HCT116 (cell line): ENCODE data around the gene COQ8B. TPM values are rescaled to one million over a fixed set of nuclear protein-coding genes. Genes with fewer than 3 reads are reported as not detected.

Experiments used
- ATAC-seq: fragments of 200-7000 bp; cut with Tn5 transposase; 2 replicates; pipeline ENCODE4 v1.9.1; 2020; ENCODE audit warnings: mild to moderate bottlenecking, moderate library complexity
- BruUV-seq: library from RNA; stranded (reverse); fragments of 400-500 nt; replicated peaks from 2 replicates; lab custom pipeline; 2021; lab: Mats Ljungman, UMichigan
- CTCF ChIA-PET: fragments of 300-600 bp; sonication (Branson Sonifier 250); formaldehyde crosslinking; loops from one replicate; lab custom pipeline; 2021; ENCODE audit warnings: antibody characterized with exemption; lab: Charles Lee
- POLR2A ChIA-PET: fragments of 300-600, 350-600 bp; sonication (Branson Sonifier 250); formaldehyde crosslinking; loops from one replicate; lab custom pipeline; 2021; ENCODE audit warnings: antibody characterized with exemption; lab: Charles Lee
- RAD21 ChIA-PET, 2 experiments: fragments of 300-600 bp; sonication (Branson Sonifier 250); formaldehyde crosslinking; loops; one replicate each; lab custom pipeline; 2023; ENCODE audit warnings: low total read pairs in 2 of 2; ENCODE audit not compliant: uncharacterized antibody in 2 of 2, unreplicated experiment in 2 of 2, low non-redundant PET in 1 of 2; lab: Charles Lee
- DNase-seq: peaks from one replicate; pipeline ENCODE4 v3.0.0-alpha.2; 2010; ENCODE audit warnings: low read depth, low spot score
- H2AFZ ChIP-seq: fragments of 200-600 bp; shearing (Covaris generic), sonication (generic); 2 replicates; pipeline ENCODE4 v1.6.1; 2017; ENCODE audit warnings: low read depth, mixed run types, mixed read lengths, antibody characterized with exemption, low read length; ENCODE audit not compliant: poor library complexity, severe bottlenecking
- H3K27ac ChIP-seq: 2 replicates; pipeline ENCODE4 v1.5.1; 2012; ENCODE audit warnings: low read depth, low read length
- H3K27me3 ChIP-seq: fragments of 200-600 bp; sonication (generic); 2 replicates; pipeline ENCODE4 v1.6.1; 2016; ENCODE audit warnings: mixed run types, low read length, mixed read lengths; ENCODE audit not compliant: insufficient read depth
- H3K36me3 ChIP-seq, 2 experiments: fragments of 200-500 bp in 1 of 2; fragments of 200-600 bp in 1 of 2; sonication (Bioruptor generic) in 1 of 2; sonication (generic) in 1 of 2; 2 replicates each; pipeline versions ENCODE4 v1.5.1 to v1.6.1; 2014 to 2016; ENCODE audit warnings: low read length in 2 of 2, inconsistent platforms in 1 of 2, mixed read lengths in 1 of 2, mixed run types in 1 of 2; ENCODE audit not compliant: insufficient read depth in 2 of 2, control insufficient read depth in 1 of 2
- H3K4me1 ChIP-seq, 2 experiments: fragments of 200-600 bp in 1 of 2; sonication (generic) in 1 of 2; 2 replicates each; pipeline versions ENCODE4 v1.5.1 to v1.6.1; 2012 to 2017; ENCODE audit warnings: low read length in 2 of 2, inconsistent platforms in 1 of 2, mild to moderate bottlenecking in 1 of 2, mixed read lengths in 1 of 2, mixed run types in 1 of 2, moderate library complexity in 1 of 2; ENCODE audit not compliant: insufficient read depth in 2 of 2, control insufficient read depth in 1 of 2
- H3K4me2 ChIP-seq: fragments of 200-600 bp; sonication (generic); 2 replicates; pipeline ENCODE4 v1.6.1; 2017; ENCODE audit warnings: mixed run types, low read length, mixed read lengths
- H3K4me3 ChIP-seq, 2 experiments: fragments of 200-600 bp in 1 of 2; sonication (generic) in 1 of 2; replicated peaks in 1 of 2; 2 replicates each; pipeline ENCODE4 v1.5.1; 2011 to 2016; ENCODE audit warnings: low read length in 2 of 2, control low read depth in 1 of 2, low read depth in 1 of 2, mild to moderate bottlenecking in 1 of 2, mixed read lengths in 1 of 2, mixed run types in 1 of 2
- H3K79me2 ChIP-seq: fragments of 200-600 bp; sonication (generic); 2 replicates; pipeline ENCODE4 v1.6.1; 2017; ENCODE audit warnings: mild to moderate bottlenecking, mixed run types, low read length, moderate library complexity, mixed read lengths; ENCODE audit not compliant: insufficient read depth
- H3K9ac ChIP-seq: fragments of 200-600 bp; sonication (generic); 2 replicates; pipeline ENCODE4 v1.6.1; 2016; ENCODE audit warnings: low read length, mixed read lengths
- H3K9me2 ChIP-seq: fragments of 200-600 bp; sonication (generic), shearing (Covaris generic); 2 replicates; pipeline ENCODE4 v1.6.1; 2017; ENCODE audit warnings: mixed run types, mild to moderate bottlenecking, moderate library complexity; ENCODE audit not compliant: insufficient read depth
- H3K9me3 ChIP-seq, 2 experiments: fragments of 200-500 bp in 1 of 2; fragments of 200-600 bp in 1 of 2; sonication (Bioruptor generic) in 1 of 2; sonication (generic) in 1 of 2; 2 replicates each; pipeline ENCODE4 v1.6.1; 2014 to 2017; ENCODE audit warnings: low read length in 2 of 2, mixed read lengths in 2 of 2, inconsistent platforms in 1 of 2, low read depth in 1 of 2, mild to moderate bottlenecking in 1 of 2, mixed run types in 1 of 2, moderate library complexity in 1 of 2; ENCODE audit not compliant: control insufficient read depth in 1 of 2, insufficient read depth in 1 of 2
- H4K20me1 ChIP-seq: fragments of 200-600 bp; sonication (generic), shearing (Covaris generic); 2 replicates; pipeline ENCODE4 v1.6.1; 2017; ENCODE audit warnings: mixed run types, mild to moderate bottlenecking, moderate library complexity; ENCODE audit not compliant: insufficient read depth
- EGR1 ChIP-seq: IDR thresholded peaks from 2 replicates; pipeline ENCODE4 v1.6.1; 2012; ENCODE audit warnings: low read depth
- EZH2 ChIP-seq: fragments of 200-600 bp; sonication (generic); IDR thresholded peaks from 2 replicates; pipeline ENCODE4 v1.6.1; 2017; ENCODE audit warnings: antibody characterized with exemption, mixed run types
- EZH2phosphoT487 ChIP-seq: fragments of 200-600 bp; IDR thresholded peaks from 2 replicates; pipeline ENCODE4 v1.6.1; 2018; ENCODE audit warnings: antibody characterized with exemption, borderline replicate concordance
- JUND ChIP-seq: IDR thresholded peaks from 2 replicates; pipeline ENCODE4 v1.6.1; 2012
- POLR2A ChIP-seq: IDR thresholded peaks from 2 replicates; pipeline ENCODE4 v1.7.0; 2011; ENCODE audit warnings: borderline replicate concordance; ENCODE audit not compliant: insufficient read depth, insufficient read length; ENCODE audit errors: extremely low read depth
- SRF ChIP-seq: IDR thresholded peaks from 2 replicates; pipeline ENCODE4 v1.6.1; 2012; ENCODE audit warnings: low read depth
- intact Hi-C: fragments of 100-400 bp; cut with micrococcal nuclease; formaldehyde crosslinking; loops from 2 replicates; pipeline ENCODE4 v1.10.0; 2022
- total RNA-seq: library from RNA; stranded (reverse); gene quantifications from one replicate; pipeline ENCODE4 v1.2.1, GENCODE V29; 2021; ENCODE audit not compliant: unreplicated experiment
- TF ChIP-seq, protein P1 (sequence below): IDR thresholded peaks from 2 replicates; pipeline ENCODE4 v1.6.1; 2011; ENCODE audit warnings: mild to moderate bottlenecking, low read length, moderate library complexity; ENCODE audit not compliant: insufficient replicate concordance; ENCODE audit errors: extremely low read depth
- TF ChIP-seq, protein P2 (sequence below): IDR thresholded peaks from 2 replicates; pipeline ENCODE4 v1.6.1; 2012

COQ8B gene
- total RNA-seq, 1 experiment from 2014 or later, result 47.1 TPM

DNA sequence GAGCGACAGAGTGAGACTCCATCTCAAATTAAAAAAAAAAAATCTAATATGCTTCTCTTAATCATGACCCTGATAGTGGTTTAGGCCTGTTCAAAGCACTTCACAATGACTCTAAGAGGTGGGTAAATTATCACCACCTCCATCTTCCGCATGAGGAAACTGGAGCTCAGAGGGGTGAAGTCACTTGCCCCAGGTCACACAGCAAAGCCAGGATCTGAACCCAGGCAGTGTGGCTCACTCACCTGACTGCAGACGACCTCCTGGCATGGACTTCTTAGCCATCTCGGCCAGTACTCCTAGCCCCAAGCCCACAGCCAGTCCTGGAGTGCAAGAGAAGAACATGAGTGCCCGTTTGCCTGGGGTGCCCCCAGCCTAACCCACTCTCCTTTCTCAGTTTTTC is 6.9 kb downstream of the COQ8B start (continued):
- TF ChIP-seq, protein P1, sequence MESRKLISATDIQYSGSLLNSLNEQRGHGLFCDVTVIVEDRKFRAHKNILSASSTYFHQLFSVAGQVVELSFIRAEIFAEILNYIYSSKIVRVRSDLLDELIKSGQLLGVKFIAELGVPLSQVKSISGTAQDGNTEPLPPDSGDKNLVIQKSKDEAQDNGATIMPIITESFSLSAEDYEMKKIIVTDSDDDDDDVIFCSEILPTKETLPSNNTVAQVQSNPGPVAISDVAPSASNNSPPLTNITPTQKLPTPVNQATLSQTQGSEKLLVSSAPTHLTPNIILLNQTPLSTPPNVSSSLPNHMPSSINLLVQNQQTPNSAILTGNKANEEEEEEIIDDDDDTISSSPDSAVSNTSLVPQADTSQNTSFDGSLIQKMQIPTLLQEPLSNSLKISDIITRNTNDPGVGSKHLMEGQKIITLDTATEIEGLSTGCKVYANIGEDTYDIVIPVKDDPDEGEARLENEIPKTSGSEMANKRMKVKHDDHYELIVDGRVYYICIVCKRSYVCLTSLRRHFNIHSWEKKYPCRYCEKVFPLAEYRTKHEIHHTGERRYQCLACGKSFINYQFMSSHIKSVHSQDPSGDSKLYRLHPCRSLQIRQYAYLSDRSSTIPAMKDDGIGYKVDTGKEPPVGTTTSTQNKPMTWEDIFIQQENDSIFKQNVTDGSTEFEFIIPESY, result no peak
- TF ChIP-seq EZH2phosphoT487 (no peak), JUND (no peak), SRF (no peak), EZH2 (no peak), POLR2A (no peak)

DNA sequence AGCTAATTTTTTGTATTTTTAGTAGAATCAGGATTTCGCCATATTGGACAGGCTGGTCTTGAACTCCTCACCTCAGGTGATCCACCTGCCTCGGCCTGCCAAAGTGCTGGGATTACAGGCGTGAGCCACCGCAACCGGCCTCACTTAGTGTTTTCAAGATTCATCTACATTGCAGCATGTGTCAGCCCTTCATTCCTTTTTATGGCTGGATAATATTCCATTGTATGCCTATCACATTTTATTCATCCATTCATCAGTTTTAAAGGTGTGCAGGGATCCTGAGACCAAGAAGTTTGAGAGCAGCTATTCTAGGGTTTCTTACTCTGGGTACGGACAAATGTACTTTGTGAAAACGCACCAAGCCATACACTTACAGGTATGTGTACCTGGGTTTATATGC is 9.1 kb downstream of the COQ8B start:
- Histone ChIP-seq H3K79me2 (no peaks in the 10 kb centered on the region), H3K9ac (no peak overlapping the region), H3K4me2 (no peak overlapping the region), H3K36me3 (peaks cover 15 to 18% of the 10 kb centered on the region in 2 experiments), H3K27ac (no peak overlapping the region), H3K4me3 (no peak overlapping the region), H3K9me2 (no peaks in the 10 kb centered on the region), H4K20me1 (no peaks in the 10 kb centered on the region), H3K4me1 (no peaks in the 10 kb centered on the region), H2AFZ (no peak overlapping the region), H3K9me3 (no peaks in the 10 kb centered on the region), H3K27me3 (no peaks in the 10 kb centered on the region)
- BruUV-seq, result no TSS peak
- intact Hi-C loops, result no loop called here
- TF ChIP-seq EGR1 (no peak), EZH2phosphoT487 (no peak)
- TF ChIP-seq, protein P2, sequence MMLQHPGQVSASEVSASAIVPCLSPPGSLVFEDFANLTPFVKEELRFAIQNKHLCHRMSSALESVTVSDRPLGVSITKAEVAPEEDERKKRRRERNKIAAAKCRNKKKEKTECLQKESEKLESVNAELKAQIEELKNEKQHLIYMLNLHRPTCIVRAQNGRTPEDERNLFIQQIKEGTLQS, result no peak
- ATAC-seq (no peak), DNase-seq (no peak)
- ChIA-PET CTCF (no interaction called here), RAD21 (no interaction called here), POLR2A (interaction anchor here (1.3 kb wide), 1 partner anchor 9 kb away, joined by 4 read pairs; the partner anchor contains the start of genes COQ8B and ITPKC)
